Activated CD8-positive, alpha-beta memory T cell treated with anti-CD3 and anti-CD28 coated beads, Interleukin-2, amount 50 U/mL, for 24 hours (primary cell): ENCODE data around the gene C4B.
"Not testable (repeated sequence)": the region's sequence is repeated elsewhere in the genome, so short reads cannot be mapped to it uniquely, and the experiment has no call there.

Source experiments
- DNase-seq: peaks from one replicate; pipeline ENCODE4 v3.0.0-alpha.2; 2020; ENCODE audit errors: extremely low read depth

C4B gene

GRCh38 chr6:32035283-32036013, 20.9 kb downstream of the C4B start:
- DNase-seq, result not testable (repeated sequence)

- not testable (repeated sequence) for DNase-seq
Observed at GRCh38 chr6:32037136-32037535, 22.5 kb downstream of the C4B start.

- DNase-seq, result not testable (repeated sequence)
Observed at GRCh38 chr6:32037598-32038524, 23.3 kb downstream of the C4B start, which contains the start of gene CYP21A2. CYP21A2 (plus strand) TSS chr6:32038415; CDS start chr6:32038423, 8 bp downstream.

- not testable (repeated sequence) for DNase-seq
Observed at GRCh38 chr6:32038878-32039277, 24.3 kb downstream of the C4B start.

- DNase-seq, result not testable (repeated sequence)
Observed at GRCh38 chr6:32039321-32040274, 25.0 kb downstream of the C4B start.

GRCh38 chr6:32040299-32041049, 25.9 kb downstream of the C4B start:
- not testable (repeated sequence) for DNase-seq

GRCh38 chr6:32041050-32041321, 26.4 kb downstream of the C4B start:
- not testable (repeated sequence) for DNase-seq

GRCh38 chr6:32041385-32041784, 26.8 kb downstream of the C4B start:
- DNase-seq, result not testable (repeated sequence)

- DNase-seq, result not testable (repeated sequence)
Observed at GRCh38 chr6:32042276-32042675, 27.7 kb downstream of the C4B start.

- not testable (repeated sequence) for DNase-seq
Observed at GRCh38 chr6:32043589-32044380, 29.2 kb downstream of the C4B start.

GRCh38 chr6:32044916-32045315, 30.3 kb downstream of the C4B start:
- not testable (repeated sequence) for DNase-seq

GRCh38 chr6:32045811-32046449, 31.3 kb downstream of the C4B start:
- DNase-seq, result no peak

- DNase-seq, result no peak
Observed at GRCh38 chr6:32046450-32047083, 32.0 kb downstream of the C4B start.

- DNase-seq, result no peak
Observed at GRCh38 chr6:32047084-32047478, 32.5 kb downstream of the C4B start.

GRCh38 chr6:32047539-32047854, 32.9 kb downstream of the C4B start:
- DNase-seq, result no peak

- peak; percentile 13 for DNase-seq
Observed at GRCh38 chr6:32047855-32048766, 33.5 kb downstream of the C4B start.

- DNase-seq, result not testable (repeated sequence)
Observed at GRCh38 chr6:32049149-32049548, 34.6 kb downstream of the C4B start.

- not testable (repeated sequence) for DNase-seq
Observed at GRCh38 chr6:32049736-32050135, 35.1 kb downstream of the C4B start.
